ENCODE data around the gene SLC25A29.

The SLC25A29 gene

DNA sequence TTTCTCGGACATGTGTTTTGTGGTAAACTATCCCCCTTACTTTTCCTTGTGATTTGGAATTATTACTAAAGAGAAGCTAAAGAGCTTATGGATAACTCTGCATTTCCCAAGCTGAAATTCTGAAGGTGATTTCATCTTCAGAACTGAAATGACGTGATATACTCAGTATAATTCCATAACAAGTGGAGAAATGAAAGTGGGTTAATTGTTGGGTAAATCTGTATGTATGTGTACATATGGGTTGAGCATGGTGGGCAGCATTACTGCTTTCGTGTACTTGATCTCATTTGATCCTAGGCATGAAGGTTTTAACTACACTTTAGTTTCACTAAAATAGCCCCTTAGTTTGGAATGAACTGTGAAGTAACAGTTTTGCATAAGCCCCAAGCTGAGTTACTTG, 63.2 kb downstream of the SLC25A29 start:
- no peak for DNase-seq (ENCODE audit: low spot score)
- TF ChIP-seq, protein P1, sequence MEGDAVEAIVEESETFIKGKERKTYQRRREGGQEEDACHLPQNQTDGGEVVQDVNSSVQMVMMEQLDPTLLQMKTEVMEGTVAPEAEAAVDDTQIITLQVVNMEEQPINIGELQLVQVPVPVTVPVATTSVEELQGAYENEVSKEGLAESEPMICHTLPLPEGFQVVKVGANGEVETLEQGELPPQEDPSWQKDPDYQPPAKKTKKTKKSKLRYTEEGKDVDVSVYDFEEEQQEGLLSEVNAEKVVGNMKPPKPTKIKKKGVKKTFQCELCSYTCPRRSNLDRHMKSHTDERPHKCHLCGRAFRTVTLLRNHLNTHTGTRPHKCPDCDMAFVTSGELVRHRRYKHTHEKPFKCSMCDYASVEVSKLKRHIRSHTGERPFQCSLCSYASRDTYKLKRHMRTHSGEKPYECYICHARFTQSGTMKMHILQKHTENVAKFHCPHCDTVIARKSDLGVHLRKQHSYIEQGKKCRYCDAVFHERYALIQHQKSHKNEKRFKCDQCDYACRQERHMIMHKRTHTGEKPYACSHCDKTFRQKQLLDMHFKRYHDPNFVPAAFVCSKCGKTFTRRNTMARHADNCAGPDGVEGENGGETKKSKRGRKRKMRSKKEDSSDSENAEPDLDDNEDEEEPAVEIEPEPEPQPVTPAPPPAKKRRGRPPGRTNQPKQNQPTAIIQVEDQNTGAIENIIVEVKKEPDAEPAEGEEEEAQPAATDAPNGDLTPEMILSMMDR (IDR thresholded peaks at IDR 0.05; ENCODE audit: extremely low read depth, insufficient read depth, missing control alignments) = no peak
- in situ Hi-C loops (cut with MboI; ENCODE audit: low pct_unique_long_range_greater_than_20kb, low sequenced_read_pairs, unreplicated experiment) = no loop called here

DNA sequence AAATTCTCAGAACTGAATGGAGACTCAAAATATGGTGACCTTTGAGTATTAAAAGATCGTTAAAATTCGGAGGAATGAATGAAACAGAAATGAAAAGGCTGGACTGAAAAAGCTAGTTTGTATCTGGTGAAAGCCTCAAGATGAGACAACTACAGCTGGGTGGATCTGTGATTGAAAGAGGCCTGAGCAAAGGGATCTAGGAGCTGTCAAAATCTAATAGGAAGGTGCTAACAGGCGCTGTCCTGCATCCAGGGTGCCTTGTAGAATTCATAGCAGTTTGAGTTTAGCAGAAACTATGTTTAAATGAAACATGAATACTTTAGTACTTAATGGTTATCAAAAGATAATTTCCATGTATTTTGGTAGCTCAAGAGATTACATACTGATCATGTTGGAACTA, 65.0 kb downstream of the SLC25A29 start:
- in situ Hi-C loops (cut with MboI; ENCODE audit: low pct_unique_long_range_greater_than_20kb, low sequenced_read_pairs, unreplicated experiment) = no loop called here
- TF ChIP-seq, protein P1 (IDR thresholded peaks at IDR 0.05; ENCODE audit: extremely low read depth, insufficient read depth, missing control alignments) = no peak
- DNase-seq (ENCODE audit: low spot score) = no peak

All from GM13977 (cell line).